Loucy (cell line): ENCODE results near the gene COL23A1.

ENCODE experiments used
- H2AFZ ChIP-seq: fragments of 200-600 bp; sonication (generic); 2 replicates; pipeline ENCODE4 v1.6.0; 2016; ENCODE audit warnings: antibody characterized with exemption, mild to moderate bottlenecking, low read length, moderate library complexity
- H3F3A ChIP-seq: fragments of 200-600 bp; 2 replicates; pipeline ENCODE4 v1.6.0; 2016; ENCODE audit warnings: antibody characterized with exemption, low read depth, mild to moderate bottlenecking
- H3K27me3 ChIP-seq: fragments of 200-600 bp; sonication (generic); 2 replicates; pipeline ENCODE4 v1.6.1; 2014; ENCODE audit warnings: low read length, mild to moderate bottlenecking; ENCODE audit not compliant: insufficient read depth, poor library complexity, severe bottlenecking
- H3K36me3 ChIP-seq: fragments of 200-600 bp; sonication (generic); 2 replicates; pipeline ENCODE4 v1.6.1; 2016; ENCODE audit warnings: low read length; ENCODE audit not compliant: insufficient read depth
- H3K4me1 ChIP-seq: fragments of 200-600 bp; sonication (generic); 2 replicates; pipeline ENCODE4 v1.5.1; 2014; ENCODE audit warnings: low read length, mild to moderate bottlenecking; ENCODE audit not compliant: insufficient read depth, poor library complexity, severe bottlenecking
- H3K4me2 ChIP-seq: fragments of 200-600 bp; sonication (generic); 2 replicates; pipeline ENCODE4 v1.6.0; 2014; ENCODE audit warnings: antibody characterized with exemption, low read length, low read depth, mild to moderate bottlenecking; ENCODE audit not compliant: poor library complexity, severe bottlenecking
- H3K4me3 ChIP-seq: fragments of 200-600 bp; sonication (generic); 2 replicates; pipeline ENCODE4 v1.5.1; 2014; ENCODE audit warnings: low read length, mild to moderate bottlenecking, mixed read lengths; ENCODE audit not compliant: poor library complexity, severe bottlenecking
- H3K79me2 ChIP-seq: fragments of 200-600 bp; sonication (generic); 2 replicates; pipeline ENCODE4 v1.6.1; 2014; ENCODE audit warnings: low read length; ENCODE audit not compliant: insufficient read depth
- H3K9ac ChIP-seq: fragments of 200-600 bp; sonication (generic); 2 replicates; pipeline ENCODE4 v1.6.0; 2014; ENCODE audit warnings: mild to moderate bottlenecking, low read depth, low read length, moderate library complexity; ENCODE audit not compliant: poor library complexity, severe bottlenecking
- H3K9me2 ChIP-seq: fragments of 200-600 bp; sonication (generic); replicated peaks from 2 replicates; pipeline ENCODE4 v1.6.1; 2016; ENCODE audit warnings: low read depth, low read length, mixed read lengths
- H3K9me3 ChIP-seq: fragments of 200-600 bp; sonication (generic); 2 replicates; pipeline ENCODE4 v1.6.1; 2014; ENCODE audit warnings: mild to moderate bottlenecking, antibody characterized with exemption, low read length, low read depth; ENCODE audit not compliant: insufficient read depth
- H4K20me1 ChIP-seq: fragments of 200-600 bp; sonication (generic); 2 replicates; pipeline ENCODE4 v1.6.0; 2014; ENCODE audit warnings: antibody characterized with exemption, low read length, mild to moderate bottlenecking; ENCODE audit not compliant: insufficient read depth, poor library complexity, severe bottlenecking
- EZH2phosphoT487 ChIP-seq: fragments of 200-600 bp; IDR thresholded peaks from 2 replicates; pipeline ENCODE4 v1.6.1; 2018; ENCODE audit warnings: antibody characterized with exemption, mild to moderate bottlenecking, moderate library complexity, borderline replicate concordance
- TF ChIP-seq, protein P1 (sequence below): fragments of 200-600 bp; sonication (generic); conservative IDR thresholded peaks from 2 replicates; pipeline ENCODE4 v1.5.1; 2014; ENCODE audit warnings: mild to moderate bottlenecking, antibody characterized with exemption, low read length

Gene COL23A1

DNA sequence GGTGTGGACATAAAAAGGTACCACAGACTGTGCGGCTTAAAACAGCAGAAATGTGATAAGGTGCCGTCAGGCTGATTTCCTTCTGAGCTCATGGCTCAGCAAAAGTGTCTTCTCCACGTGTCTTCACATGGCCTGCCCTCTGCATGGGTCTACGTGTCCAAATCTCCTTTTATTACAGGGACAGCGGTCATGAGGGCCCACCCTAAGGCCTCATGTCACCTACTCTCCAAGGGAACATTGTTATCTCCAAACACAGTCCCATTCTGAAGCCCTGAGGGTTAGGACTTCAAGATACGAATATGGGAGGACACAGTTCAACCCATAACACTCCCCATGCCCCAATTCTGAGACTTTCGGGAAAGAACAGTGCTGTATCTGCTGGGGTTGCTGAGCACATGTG, 35.2 kb downstream of the COL23A1 start:
- no peak overlapping the region for H3K4me3 ChIP-seq
- H2AFZ ChIP-seq = no peak overlapping the region
- TF ChIP-seq EZH2phosphoT487 = no peak
- TF ChIP-seq, protein P1, sequence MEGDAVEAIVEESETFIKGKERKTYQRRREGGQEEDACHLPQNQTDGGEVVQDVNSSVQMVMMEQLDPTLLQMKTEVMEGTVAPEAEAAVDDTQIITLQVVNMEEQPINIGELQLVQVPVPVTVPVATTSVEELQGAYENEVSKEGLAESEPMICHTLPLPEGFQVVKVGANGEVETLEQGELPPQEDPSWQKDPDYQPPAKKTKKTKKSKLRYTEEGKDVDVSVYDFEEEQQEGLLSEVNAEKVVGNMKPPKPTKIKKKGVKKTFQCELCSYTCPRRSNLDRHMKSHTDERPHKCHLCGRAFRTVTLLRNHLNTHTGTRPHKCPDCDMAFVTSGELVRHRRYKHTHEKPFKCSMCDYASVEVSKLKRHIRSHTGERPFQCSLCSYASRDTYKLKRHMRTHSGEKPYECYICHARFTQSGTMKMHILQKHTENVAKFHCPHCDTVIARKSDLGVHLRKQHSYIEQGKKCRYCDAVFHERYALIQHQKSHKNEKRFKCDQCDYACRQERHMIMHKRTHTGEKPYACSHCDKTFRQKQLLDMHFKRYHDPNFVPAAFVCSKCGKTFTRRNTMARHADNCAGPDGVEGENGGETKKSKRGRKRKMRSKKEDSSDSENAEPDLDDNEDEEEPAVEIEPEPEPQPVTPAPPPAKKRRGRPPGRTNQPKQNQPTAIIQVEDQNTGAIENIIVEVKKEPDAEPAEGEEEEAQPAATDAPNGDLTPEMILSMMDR = no peak
- no peak overlapping the region for H3K9ac ChIP-seq
- H3K4me1 ChIP-seq = no peaks in the 10 kb centered on the region
- no peaks in the 10 kb centered on the region for H3K9me2 ChIP-seq
- no peaks in the 10 kb centered on the region for H3K79me2 ChIP-seq
- no peaks in the 10 kb centered on the region for H3K9me3 ChIP-seq
- H3K27me3 ChIP-seq = no peaks in the 10 kb centered on the region
- H4K20me1 ChIP-seq = no peaks in the 10 kb centered on the region
- no peaks in the 10 kb centered on the region for H3K36me3 ChIP-seq
- H3K4me2 ChIP-seq = no peak overlapping the region
- H3F3A ChIP-seq = no peaks in the 10 kb centered on the region

DNA sequence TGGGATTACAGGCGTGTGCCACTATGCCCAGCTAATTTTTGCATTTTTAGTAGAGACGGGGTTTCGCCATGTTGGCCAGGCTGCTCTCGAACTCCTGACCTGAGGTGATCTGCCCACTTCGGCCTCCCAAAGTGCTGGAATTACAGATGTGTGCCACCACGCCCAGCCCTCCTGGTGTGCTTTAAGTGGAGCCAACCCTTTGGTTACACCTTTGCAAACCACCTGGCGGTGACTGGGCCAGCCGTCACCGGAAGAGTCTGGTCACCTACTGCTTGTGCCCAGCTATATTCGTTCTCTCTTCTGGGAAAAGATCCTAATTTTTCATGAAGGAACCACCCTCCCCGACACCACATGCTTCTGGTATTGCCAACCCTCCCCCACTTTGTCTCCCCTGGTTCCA, 35.9 kb downstream of the COL23A1 start:
- no peak for TF ChIP-seq EZH2phosphoT487
- TF ChIP-seq, protein P1 = no peak
- Histone ChIP-seq H3K79me2 (no peaks in the 10 kb centered on the region), H3K9me3 (no peaks in the 10 kb centered on the region), H3K9me2 (no peaks in the 10 kb centered on the region), H3F3A (no peaks in the 10 kb centered on the region), H3K36me3 (no peaks in the 10 kb centered on the region), H3K4me3 (no peak overlapping the region), H3K4me2 (no peak overlapping the region), H2AFZ (no peak overlapping the region), H3K4me1 (no peaks in the 10 kb centered on the region), H3K27me3 (no peaks in the 10 kb centered on the region), H3K9ac (no peak overlapping the region), H4K20me1 (no peaks in the 10 kb centered on the region)

DNA sequence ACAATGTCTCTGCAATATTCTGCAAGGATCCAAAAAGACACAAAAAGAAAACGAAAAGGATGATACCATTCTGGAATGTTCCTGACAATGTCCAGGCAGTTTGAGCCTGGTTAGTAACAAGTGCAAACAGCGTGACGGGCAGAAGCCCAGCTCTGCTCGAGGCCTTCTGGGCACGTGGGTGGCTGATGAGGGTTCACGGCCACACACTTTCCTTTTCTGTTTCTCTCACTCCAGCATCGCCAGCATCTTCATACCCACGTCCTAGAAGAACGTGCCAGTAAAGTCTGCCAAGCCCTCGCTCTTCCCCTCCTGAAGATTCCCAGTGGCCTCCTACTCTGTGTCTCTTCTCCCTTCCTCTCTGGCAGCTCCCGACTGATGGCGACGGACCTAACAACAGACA, 36.7 kb downstream of the COL23A1 start:
- no peak for TF ChIP-seq EZH2phosphoT487
- TF ChIP-seq, protein P1 = no peak
- Histone ChIP-seq H3K9me3 (no peaks in the 10 kb centered on the region), H3K4me2 (no peak overlapping the region), H4K20me1 (no peaks in the 10 kb centered on the region), H3K79me2 (no peaks in the 10 kb centered on the region), H3K36me3 (no peaks in the 10 kb centered on the region), H3K27me3 (no peaks in the 10 kb centered on the region), H2AFZ (no peak overlapping the region), H3K4me3 (no peak overlapping the region), H3K4me1 (no peaks in the 10 kb centered on the region), H3K9ac (no peak overlapping the region), H3F3A (no peaks in the 10 kb centered on the region), H3K9me2 (no peaks in the 10 kb centered on the region)
